Upper lobe of left lung (tissue), 4 donors: Measurements from ENCODE around the gene ATP12A.

Experiments
- EP300 ChIP-seq, 4 donors: sonication (generic); formaldehyde crosslinking; IDR thresholded peaks; one replicate each; pipeline ENCODE4 v1.5.1; 2017; ENCODE audit warnings: antibody characterized with exemption in 4 of 4, control low read depth in 2 of 4
- POLR2A ChIP-seq, 4 donors: fragments of 450-650 bp; IDR thresholded peaks; one replicate each; pipeline ENCODE4 v1.5.1; 2016 to 2017; ENCODE audit warnings: antibody characterized with exemption in 4 of 4, mild to moderate bottlenecking in 2 of 4
- TF ChIP-seq, protein P1 (sequence below), 6 experiments: fragments of 450-650 bp in 4 of 6; fragments of 200-600 bp in 2 of 6; sonication (generic) in 2 of 6; IDR thresholded peaks; one replicate each; pipeline ENCODE4 v1.5.1; 2016 to 2019; ENCODE audit warnings: antibody characterized with exemption in 6 of 6

DNA sequence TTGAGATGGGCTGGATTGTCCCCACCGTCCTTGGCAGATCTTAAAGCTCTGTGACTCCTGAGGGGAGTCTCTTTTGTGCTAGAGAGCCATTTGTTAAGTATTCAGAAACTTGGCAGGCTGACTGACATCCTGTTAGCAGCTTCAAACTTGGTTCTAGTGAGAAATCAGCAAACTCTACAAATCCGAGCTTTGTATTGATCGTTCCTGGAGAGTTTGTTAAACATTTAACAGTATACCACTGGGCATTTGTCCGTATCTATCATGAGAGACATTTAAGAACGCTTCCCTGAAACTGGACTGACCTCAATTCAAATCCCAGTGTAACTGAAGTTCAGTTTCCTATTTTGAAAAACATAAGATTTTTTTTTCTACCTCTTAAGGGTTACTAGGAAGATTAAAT lies 3.1 kb downstream of the ATP12A start:
- TF ChIP-seq POLR2A (IDR thresholded peaks at IDR 0.05), result no peak
- TF ChIP-seq, protein P1, sequence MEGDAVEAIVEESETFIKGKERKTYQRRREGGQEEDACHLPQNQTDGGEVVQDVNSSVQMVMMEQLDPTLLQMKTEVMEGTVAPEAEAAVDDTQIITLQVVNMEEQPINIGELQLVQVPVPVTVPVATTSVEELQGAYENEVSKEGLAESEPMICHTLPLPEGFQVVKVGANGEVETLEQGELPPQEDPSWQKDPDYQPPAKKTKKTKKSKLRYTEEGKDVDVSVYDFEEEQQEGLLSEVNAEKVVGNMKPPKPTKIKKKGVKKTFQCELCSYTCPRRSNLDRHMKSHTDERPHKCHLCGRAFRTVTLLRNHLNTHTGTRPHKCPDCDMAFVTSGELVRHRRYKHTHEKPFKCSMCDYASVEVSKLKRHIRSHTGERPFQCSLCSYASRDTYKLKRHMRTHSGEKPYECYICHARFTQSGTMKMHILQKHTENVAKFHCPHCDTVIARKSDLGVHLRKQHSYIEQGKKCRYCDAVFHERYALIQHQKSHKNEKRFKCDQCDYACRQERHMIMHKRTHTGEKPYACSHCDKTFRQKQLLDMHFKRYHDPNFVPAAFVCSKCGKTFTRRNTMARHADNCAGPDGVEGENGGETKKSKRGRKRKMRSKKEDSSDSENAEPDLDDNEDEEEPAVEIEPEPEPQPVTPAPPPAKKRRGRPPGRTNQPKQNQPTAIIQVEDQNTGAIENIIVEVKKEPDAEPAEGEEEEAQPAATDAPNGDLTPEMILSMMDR (IDR thresholded peaks at IDR 0.05), result no peak
- TF ChIP-seq EP300 (IDR thresholded peaks at IDR 0.05), result no peak
